BLaER1 (cell line): ENCODE results near the gene SUPT3H.

Experiments used
- H3K27ac ChIP-seq: shearing (Covaris generic); formaldehyde crosslinking; 2 replicates; pipeline ENCODE4 v1.8.1; 2022
- H3K27me3 ChIP-seq: shearing (Covaris generic); formaldehyde crosslinking; 2 replicates; pipeline ENCODE4 v1.8.1; 2022
- H3K36me3 ChIP-seq: shearing (Covaris generic); formaldehyde crosslinking; 2 replicates; pipeline ENCODE4 v1.8.1; 2022
- H3K4me1 ChIP-seq: shearing (Covaris generic); formaldehyde crosslinking; 2 replicates; pipeline ENCODE4 v1.8.1; 2022
- H3K4me2 ChIP-seq: shearing (Covaris generic); formaldehyde crosslinking; 2 replicates; pipeline ENCODE4 v1.8.1; 2022
- H3K4me3 ChIP-seq: shearing (Covaris generic); formaldehyde crosslinking; 2 replicates; pipeline ENCODE4 v1.8.1; 2022
- H3K9ac ChIP-seq: shearing (Covaris generic); formaldehyde crosslinking; 2 replicates; pipeline ENCODE4 v1.8.1; 2022
- H3K9me3 ChIP-seq: shearing (Covaris generic); formaldehyde crosslinking; 2 replicates; pipeline ENCODE4 v1.8.1; 2022
- H4K20me1 ChIP-seq: shearing (Covaris generic); formaldehyde crosslinking; 2 replicates; pipeline ENCODE4 v1.8.1; 2022
- Cebpa-rat ChIP-seq: shearing (Covaris generic); IDR thresholded peaks from 2 replicates; pipeline ENCODE4 v1.8.1; 2022

The SUPT3H gene

GRCh38 chr6:45002390-45003105 lies 375.2 kb downstream of the SUPT3H start:
- no peak overlapping the region for H3K4me3 ChIP-seq
- H3K36me3 ChIP-seq, result no peaks in the 10 kb centered on the region
- H3K4me1 ChIP-seq, result no peaks in the 10 kb centered on the region
- H3K9me3 ChIP-seq, result no peaks in the 10 kb centered on the region
- H3K9ac ChIP-seq, result no peak overlapping the region
- H4K20me1 ChIP-seq, result no peaks in the 10 kb centered on the region
- H3K4me2 ChIP-seq, result no peak overlapping the region
- no peak overlapping the region for H3K27ac ChIP-seq
- H3K27me3 ChIP-seq, result no peaks in the 10 kb centered on the region
- no peak for TF ChIP-seq Cebpa-rat

GRCh38 chr6:45001663-45002062 lies 376.1 kb downstream of the SUPT3H start:
- H3K9ac ChIP-seq, result no peak overlapping the region
- H3K27me3 ChIP-seq, result no peaks in the 10 kb centered on the region
- no peaks in the 10 kb centered on the region for H3K36me3 ChIP-seq
- no peak for TF ChIP-seq Cebpa-rat
- no peaks in the 10 kb centered on the region for H4K20me1 ChIP-seq
- no peak overlapping the region for H3K4me2 ChIP-seq
- H3K27ac ChIP-seq, result no peak overlapping the region
- no peak overlapping the region for H3K4me3 ChIP-seq
- no peaks in the 10 kb centered on the region for H3K9me3 ChIP-seq
- no peaks in the 10 kb centered on the region for H3K4me1 ChIP-seq

- no peak for TF ChIP-seq Cebpa-rat
- no peak overlapping the region for H3K9ac ChIP-seq
- H4K20me1 ChIP-seq, result no peaks in the 10 kb centered on the region
- H3K27me3 ChIP-seq, result no peaks in the 10 kb centered on the region
- H3K4me2 ChIP-seq, result no peak overlapping the region
- H3K27ac ChIP-seq, result no peak overlapping the region
- H3K4me3 ChIP-seq, result no peak overlapping the region
- H3K4me1 ChIP-seq, result no peaks in the 10 kb centered on the region
- H3K36me3 ChIP-seq, result no peaks in the 10 kb centered on the region
- no peaks in the 10 kb centered on the region for H3K9me3 ChIP-seq
Observed at GRCh38 chr6:45000833-45001232, 376.9 kb downstream of the SUPT3H start.

GRCh38 chr6:44999066-44999465 lies 378.7 kb downstream of the SUPT3H start:
- no peaks in the 10 kb centered on the region for H3K27me3 ChIP-seq
- H3K36me3 ChIP-seq, result no peaks in the 10 kb centered on the region
- H4K20me1 ChIP-seq, result no peaks in the 10 kb centered on the region
- H3K27ac ChIP-seq, result no peak overlapping the region
- H3K4me3 ChIP-seq, result no peak overlapping the region
- no peaks in the 10 kb centered on the region for H3K9me3 ChIP-seq
- TF ChIP-seq Cebpa-rat, result no peak
- no peak overlapping the region for H3K9ac ChIP-seq
- no peak overlapping the region for H3K4me2 ChIP-seq
- no peaks in the 10 kb centered on the region for H3K4me1 ChIP-seq

- no peaks in the 10 kb centered on the region for H4K20me1 ChIP-seq
- H3K4me2 ChIP-seq, result no peak overlapping the region
- no peaks in the 10 kb centered on the region for H3K27me3 ChIP-seq
- no peak overlapping the region for H3K4me3 ChIP-seq
- H3K9me3 ChIP-seq, result no peaks in the 10 kb centered on the region
- H3K27ac ChIP-seq, result no peak overlapping the region
- H3K36me3 ChIP-seq, result no peaks in the 10 kb centered on the region
- no peak overlapping the region for H3K9ac ChIP-seq
- TF ChIP-seq Cebpa-rat, result no peak
- H3K4me1 ChIP-seq, result no peaks in the 10 kb centered on the region
Observed at GRCh38 chr6:44995486-44996132, 382.1 kb downstream of the SUPT3H start.

- Histone ChIP-seq H4K20me1 (no peaks in the 10 kb centered on the region), H3K27ac (no peak overlapping the region), H3K4me3 (no peak overlapping the region), H3K4me2 (no peak overlapping the region), H3K36me3 (no peaks in the 10 kb centered on the region), H3K27me3 (no peaks in the 10 kb centered on the region), H3K9me3 (no peaks in the 10 kb centered on the region), H3K9ac (no peak overlapping the region), H3K4me1 (no peaks in the 10 kb centered on the region)
- TF ChIP-seq Cebpa-rat, result no peak
Observed at GRCh38 chr6:44989391-44989790, 388.3 kb downstream of the SUPT3H start.

- Histone ChIP-seq H3K36me3 (no peaks in the 10 kb centered on the region), H3K9ac (no peak overlapping the region), H3K4me2 (no peak overlapping the region), H3K9me3 (no peaks in the 10 kb centered on the region), H3K27ac (no peak overlapping the region), H3K4me1 (no peaks in the 10 kb centered on the region), H3K27me3 (no peaks in the 10 kb centered on the region), H4K20me1 (no peaks in the 10 kb centered on the region), H3K4me3 (no peak overlapping the region)
- TF ChIP-seq Cebpa-rat, result no peak
Observed at GRCh38 chr6:44985006-44985405, 392.7 kb downstream of the SUPT3H start.

GRCh38 chr6:44983467-44984365 lies 394.0 kb downstream of the SUPT3H start:
- Histone ChIP-seq H4K20me1 (no peaks in the 10 kb centered on the region), H3K9ac (no peak overlapping the region), H3K27ac (no peak overlapping the region)

GRCh38 chr6:44980841-44981240 lies 396.9 kb downstream of the SUPT3H start:
- no peak for TF ChIP-seq Cebpa-rat
- H4K20me1 ChIP-seq, result no peaks in the 10 kb centered on the region
- no peak overlapping the region for H3K4me2 ChIP-seq
- no peak overlapping the region for H3K27ac ChIP-seq
- H3K4me1 ChIP-seq, result peaks cover 18% of the 10 kb centered on the region
- H3K36me3 ChIP-seq, result no peaks in the 10 kb centered on the region
- H3K9ac ChIP-seq, result no peak overlapping the region
- no peaks in the 10 kb centered on the region for H3K27me3 ChIP-seq
- H3K9me3 ChIP-seq, result no peaks in the 10 kb centered on the region
- no peak overlapping the region for H3K4me3 ChIP-seq

More at GRCh38 chr6:44983467-44984365, 394.0 kb downstream of the SUPT3H start:
- no peak overlapping the region for H3K4me2 ChIP-seq
- no peaks in the 10 kb centered on the region for H3K4me1 ChIP-seq
- H3K9me3 ChIP-seq, result no peaks in the 10 kb centered on the region
- H3K4me3 ChIP-seq, result no peak overlapping the region
- no peak for TF ChIP-seq Cebpa-rat
- H3K27me3 ChIP-seq, result no peaks in the 10 kb centered on the region
- H3K36me3 ChIP-seq, result no peaks in the 10 kb centered on the region
